RWPE2 (cell line): Measurements from ENCODE around the gene TTC9.
"Not testable (repeated sequence)": the region's sequence is repeated elsewhere in the genome, so short reads cannot be mapped to it uniquely, and the experiment has no call there.

Experiments
- ATAC-seq: fragments of 200-7000 bp; cut with Tn5 transposase; 3 replicates; pipeline ENCODE4 v1.9.1; 2021; ENCODE audit warnings: low read depth
- DNase-seq: peaks from one replicate; pipeline ENCODE4 v3.0.0-alpha.2; 2020; ENCODE audit warnings: low spot score
- H3K27ac ChIP-seq: fragments of 450-650 bp; 2 replicates; pipeline ENCODE4 v1.5.1; 2017; ENCODE audit warnings: mild to moderate bottlenecking; ENCODE audit not compliant: poor library complexity, severe bottlenecking
- H3K27me3 ChIP-seq: fragments of 250-450 bp; sonication (Bioruptor Pico); 2 replicates; pipeline ENCODE4 v1.5.1; 2021; ENCODE audit warnings: mild to moderate bottlenecking, moderate library complexity; ENCODE audit not compliant: insufficient read depth, poor library complexity, severe bottlenecking
- H3K36me3 ChIP-seq: fragments of 250-450 bp; sonication (Bioruptor Pico); 2 replicates; pipeline ENCODE4 v1.5.1; 2020; ENCODE audit warnings: low read depth, mild to moderate bottlenecking, moderate library complexity
- H3K4me1 ChIP-seq: fragments of 250-450 bp; sonication (Bioruptor Pico); 2 replicates; pipeline ENCODE4 v1.5.1; 2021; ENCODE audit warnings: mild to moderate bottlenecking, moderate library complexity; ENCODE audit not compliant: insufficient read depth, poor library complexity, severe bottlenecking
- H3K4me3 ChIP-seq: fragments of 250-450 bp; sonication (Bioruptor Pico); 2 replicates; pipeline ENCODE4 v1.5.1; 2021; ENCODE audit warnings: mild to moderate bottlenecking, moderate library complexity; ENCODE audit not compliant: severe bottlenecking
- H3K9me3 ChIP-seq: fragments of 250-450 bp; sonication (Bioruptor Pico); 2 replicates; pipeline ENCODE4 v1.5.1; 2021; ENCODE audit warnings: mild to moderate bottlenecking, moderate library complexity; ENCODE audit not compliant: severe bottlenecking
- CTCF ChIP-seq: fragments of 450-650 bp; IDR thresholded peaks from one replicate; pipeline ENCODE4 v1.5.1; 2017; ENCODE audit warnings: mild to moderate bottlenecking, moderate library complexity; ENCODE audit not compliant: poor library complexity, severe bottlenecking

Gene TTC9

GRCh38 chr14:70699646-70700045, 57.9 kb downstream of the TTC9 start:
- no peak overlapping the region for H3K27ac ChIP-seq
- H3K27me3 ChIP-seq = no peaks in the 10 kb centered on the region
- ATAC-seq (no peak), DNase-seq (no peak)
- TF ChIP-seq CTCF = no peak
- H3K36me3 ChIP-seq = no peaks in the 10 kb centered on the region
- peaks cover 17% of the 10 kb centered on the region for H3K4me1 ChIP-seq
- no peak overlapping the region for H3K4me3 ChIP-seq
- no peaks in the 10 kb centered on the region for H3K9me3 ChIP-seq

- no peak for DNase-seq
- no peak overlapping the region for H3K27ac ChIP-seq
These were observed 59.4 kb downstream of the TTC9 start for GRCh38 chr14:70700955-70701585.

GRCh38 chr14:70701610-70702009, 59.9 kb downstream of the TTC9 start:
- no peak for TF ChIP-seq CTCF
- no peaks in the 10 kb centered on the region for H3K27me3 ChIP-seq
- H3K4me3 ChIP-seq = no peak overlapping the region
- no peak for ATAC-seq
- peaks cover 19% of the 10 kb centered on the region for H3K4me1 ChIP-seq
- H3K27ac ChIP-seq = no peak overlapping the region
- no peak for DNase-seq
- no peaks in the 10 kb centered on the region for H3K36me3 ChIP-seq
- H3K9me3 ChIP-seq = no peaks in the 10 kb centered on the region

More at GRCh38 chr14:70700955-70701585, 59.4 kb downstream of the TTC9 start:
- Histone ChIP-seq H3K36me3 (no peaks in the 10 kb centered on the region), H3K4me3 (no peak overlapping the region), H3K27me3 (no peaks in the 10 kb centered on the region), H3K9me3 (no peaks in the 10 kb centered on the region), H3K4me1 (peaks cover 17% of the 10 kb centered on the region)
- ATAC-seq = no peak
- no peak for TF ChIP-seq CTCF

GRCh38 chr14:70702161-70702560, 60.4 kb downstream of the TTC9 start:
- Histone ChIP-seq H3K4me1 (peaks cover 19% of the 10 kb centered on the region), H3K9me3 (no peaks in the 10 kb centered on the region), H3K36me3 (no peaks in the 10 kb centered on the region), H3K27ac (no peak overlapping the region), H3K27me3 (no peaks in the 10 kb centered on the region), H3K4me3 (no peak overlapping the region)
- ATAC-seq (no peak), DNase-seq (no peak)
- no peak for TF ChIP-seq CTCF

- not testable (repeated sequence) for DNase-seq, H3K36me3 ChIP-seq, H3K4me3 ChIP-seq, H3K27me3 ChIP-seq, H3K27ac ChIP-seq, H3K9me3 ChIP-seq, ATAC-seq, H3K4me1 ChIP-seq
These were observed 62.0 kb downstream of the TTC9 start for GRCh38 chr14:70703621-70704168.
